NCI-H69 (cell line): Measurements from ENCODE around the gene MYH8.

Source experiments
- DNase-seq: peaks from one replicate; lab custom pipeline; 2025; lab: John Stamatoyannopoulos, UW

MYH8 gene

GRCh38 chr17:10380631-10381408 lies 40.9 kb downstream of the MYH8 start:
- no peak for DNase-seq

GRCh38 chr17:10372906-10373305 lies 48.8 kb downstream of the MYH8 start, which contains the start of gene MYH13:
Gene MYH13 (minus strand): TSS chr17:10373006. CDS start chr17:10364530, 8,476 bp downstream.
- DNase-seq = no peak

DNA sequence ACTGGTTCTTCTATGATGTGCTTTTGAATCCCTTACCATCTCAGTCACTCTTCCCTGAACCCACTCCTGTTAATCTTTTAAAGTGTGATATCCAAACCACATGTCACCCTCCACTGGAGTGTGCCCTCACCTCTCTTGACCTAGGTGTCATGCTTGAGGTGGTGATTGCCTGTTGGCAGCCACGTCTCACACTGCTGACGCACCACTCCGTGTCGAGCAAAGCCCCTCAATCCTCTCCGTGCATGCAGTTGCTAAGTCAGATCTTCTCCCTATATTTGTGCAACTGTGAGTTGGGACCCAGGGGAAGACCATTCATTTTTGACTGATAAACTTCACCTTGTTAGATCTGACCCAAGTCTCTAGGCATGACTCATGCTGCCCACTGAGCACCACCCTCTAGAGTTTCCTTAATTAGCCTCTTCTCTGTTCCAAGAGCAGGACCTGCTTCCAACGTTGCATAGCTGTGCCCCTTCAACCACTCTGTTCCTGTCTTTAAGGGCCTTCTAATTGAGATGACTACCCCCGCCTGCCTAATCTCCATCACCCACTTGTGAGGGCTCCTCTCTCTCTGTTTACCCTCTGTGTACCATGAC lies 51.6 kb downstream of the MYH8 start:
- DNase-seq = no peak

DNA sequence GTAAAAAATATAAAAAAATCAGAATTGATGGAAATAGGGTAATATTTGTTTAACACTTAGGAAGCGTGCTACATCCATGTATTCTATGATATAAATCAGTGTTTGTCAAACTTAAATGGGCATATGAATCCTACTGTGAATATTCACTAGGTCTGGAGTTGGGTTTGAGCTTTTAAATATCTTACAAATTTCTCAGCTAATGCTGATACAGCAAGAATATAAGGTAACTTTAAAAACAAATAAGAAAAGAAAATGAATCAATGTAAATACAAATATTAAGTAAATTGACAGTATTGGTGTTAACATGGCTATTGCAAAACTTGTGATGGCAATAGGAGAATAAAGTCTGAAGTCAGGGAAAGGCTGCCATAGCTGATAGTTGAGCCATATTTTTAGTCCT lies 52.5 kb downstream of the MYH8 start:
- DNase-seq = no peak

DNA sequence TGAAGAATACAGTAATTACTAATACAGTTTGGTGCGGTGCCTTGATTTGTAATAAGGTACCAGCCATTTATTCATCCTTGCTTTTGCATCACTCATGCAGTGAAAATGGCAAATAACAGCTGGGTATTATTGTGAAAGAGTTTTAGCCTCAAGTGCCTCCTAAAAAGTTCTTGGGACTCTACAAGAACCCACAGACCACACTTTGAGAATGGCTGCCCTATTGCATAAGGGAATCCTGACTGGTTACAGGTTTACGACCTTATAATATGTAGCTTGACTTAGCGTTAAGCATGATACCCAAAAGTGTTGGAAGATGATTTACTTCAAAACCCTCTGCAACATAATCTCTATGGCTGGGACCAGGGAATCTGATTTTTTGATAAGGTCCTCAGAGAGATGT lies 53.2 kb downstream of the MYH8 start:
- no peak for DNase-seq

DNA sequence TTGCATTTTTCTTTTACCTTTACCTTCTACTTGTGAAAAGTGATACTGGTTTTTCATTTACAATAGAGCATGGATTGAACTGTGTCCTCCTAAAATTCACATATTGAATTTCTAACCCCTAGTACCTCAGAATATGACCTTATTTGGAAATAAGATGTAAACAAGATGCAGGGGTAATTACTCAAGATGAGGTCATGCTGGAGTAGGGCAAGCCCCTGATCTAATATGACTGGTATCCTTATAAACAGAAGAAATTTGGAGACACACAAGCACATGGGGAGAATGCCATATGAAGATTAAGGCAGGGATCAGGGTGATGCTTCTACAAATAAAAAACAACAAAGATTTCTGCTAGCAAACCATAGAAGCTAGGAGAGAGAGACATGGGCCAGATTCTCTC lies 61.2 kb downstream of the MYH8 start:
- DNase-seq = no peak

DNA sequence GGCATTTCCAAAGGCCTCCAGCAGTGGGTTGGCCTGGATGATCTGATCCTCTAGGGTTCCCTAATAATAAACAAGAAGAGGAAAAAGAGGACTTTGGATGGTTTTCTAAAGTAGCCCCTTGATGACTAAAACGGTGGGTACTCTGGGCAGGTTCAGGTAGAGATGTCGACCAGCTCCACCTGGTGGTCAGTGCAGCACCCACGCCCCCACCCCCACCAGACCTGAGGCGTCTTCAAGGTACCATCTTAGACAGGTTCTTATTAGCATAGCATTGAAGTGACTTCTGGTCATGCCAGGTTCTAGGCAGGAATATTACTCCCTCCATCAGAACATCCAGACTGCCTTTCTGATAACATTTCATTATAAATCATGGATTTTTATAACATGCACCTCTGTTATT lies 64.0 kb downstream of the MYH8 start:
- no peak for DNase-seq

DNA sequence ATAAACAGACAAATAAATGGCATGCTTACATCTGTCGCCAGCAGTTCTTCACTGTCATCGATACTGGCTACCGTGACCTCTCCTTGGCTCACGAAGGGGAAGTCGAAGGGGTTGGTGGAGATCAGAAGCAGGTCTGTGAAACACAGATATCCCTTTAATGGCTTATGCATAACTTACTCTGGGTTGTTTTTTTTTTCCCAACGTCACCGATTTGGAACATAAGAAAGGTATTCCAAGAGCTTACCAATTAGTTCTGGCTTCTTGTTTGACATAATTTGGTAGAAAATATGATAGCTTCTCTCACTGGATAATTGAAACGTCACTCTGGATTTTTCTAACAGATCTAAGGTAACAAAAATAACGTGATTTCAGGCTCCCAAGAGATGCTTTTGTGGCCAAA lies 67.1 kb downstream of the MYH8 start:
- no peak for DNase-seq

- no peak for DNase-seq
Measured at GRCh38 chr17:10352893-10353292, 68.9 kb downstream of the MYH8 start.

- DNase-seq = no peak
Measured at GRCh38 chr17:10349403-10349802, 72.3 kb downstream of the MYH8 start.

- DNase-seq = no peak
Measured at GRCh38 chr17:10344816-10345215, 76.9 kb downstream of the MYH8 start.
